ENCODE measurements around the gene XYLT1.

- TF ChIP-seq CTCF (IDR thresholded peaks at IDR 0.05) (no peak), POLR2A (IDR thresholded peaks at IDR 0.05) (no peak)
Measured at GRCh38 chr16:17465460-17465859, 5.3 kb downstream of the XYLT1 start.
